Measurements from ENCODE around the gene GRID2.

DNA sequence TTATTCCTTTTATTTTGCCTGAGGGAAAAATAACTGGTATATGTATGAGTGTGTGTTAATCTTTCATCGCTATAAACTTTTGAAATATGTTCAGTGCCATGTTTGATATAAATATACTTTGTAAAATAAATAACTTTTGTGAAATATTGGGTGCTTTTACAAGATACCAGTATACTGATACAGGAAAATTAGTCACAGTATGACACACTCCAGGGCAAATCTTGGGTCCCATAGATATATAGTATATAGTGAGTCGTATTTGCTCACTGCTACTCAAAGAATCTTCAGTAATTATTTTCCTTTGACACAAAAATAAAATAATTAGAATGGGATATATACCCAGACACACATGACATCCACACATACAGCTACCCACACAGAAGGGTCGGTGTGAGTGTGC is 472.3 kb downstream of the GRID2 start:
- TF ChIP-seq POLR2AphosphoS5 (IDR thresholded peaks at IDR 0.05; ENCODE audit: low read depth, low read length) (no peak), SIN3A (IDR thresholded peaks at IDR 0.05; ENCODE audit: borderline replicate concordance, insufficient read depth, low read length) (no peak), TAF1 (IDR thresholded peaks at IDR 0.05; ENCODE audit: borderline replicate concordance, insufficient read depth, low read length) (no peak), FOXP2 (optimal IDR thresholded peaks at IDR 0.05; ENCODE audit: borderline replicate concordance, extremely low read depth, extremely low read length, insufficient read depth) (no peak)
- TF ChIP-seq, protein P1, sequence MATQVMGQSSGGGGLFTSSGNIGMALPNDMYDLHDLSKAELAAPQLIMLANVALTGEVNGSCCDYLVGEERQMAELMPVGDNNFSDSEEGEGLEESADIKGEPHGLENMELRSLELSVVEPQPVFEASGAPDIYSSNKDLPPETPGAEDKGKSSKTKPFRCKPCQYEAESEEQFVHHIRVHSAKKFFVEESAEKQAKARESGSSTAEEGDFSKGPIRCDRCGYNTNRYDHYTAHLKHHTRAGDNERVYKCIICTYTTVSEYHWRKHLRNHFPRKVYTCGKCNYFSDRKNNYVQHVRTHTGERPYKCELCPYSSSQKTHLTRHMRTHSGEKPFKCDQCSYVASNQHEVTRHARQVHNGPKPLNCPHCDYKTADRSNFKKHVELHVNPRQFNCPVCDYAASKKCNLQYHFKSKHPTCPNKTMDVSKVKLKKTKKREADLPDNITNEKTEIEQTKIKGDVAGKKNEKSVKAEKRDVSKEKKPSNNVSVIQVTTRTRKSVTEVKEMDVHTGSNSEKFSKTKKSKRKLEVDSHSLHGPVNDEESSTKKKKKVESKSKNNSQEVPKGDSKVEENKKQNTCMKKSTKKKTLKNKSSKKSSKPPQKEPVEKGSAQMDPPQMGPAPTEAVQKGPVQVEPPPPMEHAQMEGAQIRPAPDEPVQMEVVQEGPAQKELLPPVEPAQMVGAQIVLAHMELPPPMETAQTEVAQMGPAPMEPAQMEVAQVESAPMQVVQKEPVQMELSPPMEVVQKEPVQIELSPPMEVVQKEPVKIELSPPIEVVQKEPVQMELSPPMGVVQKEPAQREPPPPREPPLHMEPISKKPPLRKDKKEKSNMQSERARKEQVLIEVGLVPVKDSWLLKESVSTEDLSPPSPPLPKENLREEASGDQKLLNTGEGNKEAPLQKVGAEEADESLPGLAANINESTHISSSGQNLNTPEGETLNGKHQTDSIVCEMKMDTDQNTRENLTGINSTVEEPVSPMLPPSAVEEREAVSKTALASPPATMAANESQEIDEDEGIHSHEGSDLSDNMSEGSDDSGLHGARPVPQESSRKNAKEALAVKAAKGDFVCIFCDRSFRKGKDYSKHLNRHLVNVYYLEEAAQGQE (IDR thresholded peaks at IDR 0.05; ENCODE audit: insufficient read depth in 1 of 2, low read depth in 2 of 2, low read length in 2 of 2) = no peak
